Measurements from ENCODE around the gene SOX18.

The SOX18 gene

DNA sequence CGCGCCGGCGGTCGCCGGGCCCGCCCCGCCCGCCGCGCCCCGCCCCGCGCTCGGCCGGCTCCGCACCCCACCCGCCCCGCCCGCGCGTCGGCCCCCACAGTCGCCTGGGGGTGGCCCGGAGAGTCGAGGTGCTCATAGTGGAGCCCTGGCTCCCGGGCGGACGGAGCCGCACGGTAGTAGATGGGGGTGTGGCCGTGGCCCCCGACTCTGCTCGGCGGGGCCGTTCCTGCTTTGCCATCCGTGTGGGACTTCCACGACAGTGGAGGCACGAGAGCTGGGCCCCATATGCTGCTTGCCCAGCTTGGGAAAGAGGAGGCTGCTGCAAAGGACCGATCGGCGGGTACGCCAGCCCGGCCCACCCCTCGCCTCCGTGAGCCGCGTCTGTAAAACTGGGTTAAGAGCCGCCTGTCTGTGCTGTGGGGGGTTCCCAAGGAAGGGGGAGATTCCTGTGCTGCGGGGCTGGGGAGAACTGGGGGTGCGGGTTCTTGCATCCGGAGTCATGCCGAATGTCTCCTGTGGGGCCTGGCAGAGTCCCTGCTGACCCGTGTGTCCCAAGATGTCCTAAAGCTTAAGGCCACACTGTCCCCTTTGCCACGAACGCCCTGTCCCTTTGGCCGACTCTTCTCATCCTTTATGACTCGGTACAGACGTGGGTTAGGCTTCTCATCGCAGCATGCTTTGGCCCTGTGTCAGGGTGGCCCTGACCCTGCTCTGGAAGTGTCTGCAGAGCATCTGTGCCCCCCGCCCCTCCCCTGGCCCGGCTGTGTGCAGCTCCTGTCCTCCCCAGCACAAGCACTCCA is 30.8 kb upstream of the SOX18 start, which contains the start of gene OPRL1:
Gene OPRL1 (plus strand): TSS at position 70 of the 800 bp plus-strand sequence. CDS start 12,639 bp downstream, outside the sequence.
- no peak for DNase-seq

DNA sequence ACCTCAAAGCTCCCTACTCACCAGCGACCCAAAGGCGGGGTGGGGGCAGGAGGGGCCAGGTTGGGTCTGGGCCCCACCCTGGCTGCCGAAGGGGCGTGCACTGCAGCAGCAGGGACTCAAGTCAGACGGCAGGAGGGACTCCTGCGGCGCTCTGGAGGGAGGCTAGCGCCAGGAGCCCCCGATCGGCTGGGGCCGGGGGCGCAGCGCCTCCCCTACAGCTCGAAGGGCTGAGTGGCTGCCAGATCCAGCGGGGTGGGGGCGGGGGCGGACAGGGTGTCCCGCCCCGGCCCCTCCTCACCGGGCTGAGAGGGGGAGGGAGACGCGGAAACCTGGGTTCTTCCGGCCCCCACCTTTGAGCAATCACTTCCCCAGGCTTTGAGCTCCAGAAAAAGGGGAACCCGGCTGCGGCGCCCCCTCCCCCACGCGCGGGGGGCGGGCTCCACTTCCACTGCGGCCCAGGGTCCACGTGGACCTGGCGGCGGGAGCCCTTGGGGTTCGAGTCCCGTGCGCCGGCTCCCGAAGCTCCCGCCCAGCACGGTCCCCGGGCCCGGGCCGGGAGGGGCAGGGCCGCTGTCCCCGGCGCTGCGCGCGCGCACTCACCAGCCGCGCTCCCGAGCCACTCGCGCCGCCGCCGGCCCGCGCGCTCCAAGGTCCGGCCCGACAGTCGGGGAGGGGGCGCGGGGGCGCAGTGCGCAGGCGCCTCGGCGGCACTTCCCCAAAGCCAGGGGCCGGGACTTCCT is 30.0 kb upstream of the SOX18 start, which contains the start of gene RGS19:
Gene RGS19 (minus strand): TSS at position 246 of the 740 bp plus-strand sequence. CDS start 2,632 bp downstream, outside the sequence.
- peak; percentile 65 to 85 for DNase-seq

DNA sequence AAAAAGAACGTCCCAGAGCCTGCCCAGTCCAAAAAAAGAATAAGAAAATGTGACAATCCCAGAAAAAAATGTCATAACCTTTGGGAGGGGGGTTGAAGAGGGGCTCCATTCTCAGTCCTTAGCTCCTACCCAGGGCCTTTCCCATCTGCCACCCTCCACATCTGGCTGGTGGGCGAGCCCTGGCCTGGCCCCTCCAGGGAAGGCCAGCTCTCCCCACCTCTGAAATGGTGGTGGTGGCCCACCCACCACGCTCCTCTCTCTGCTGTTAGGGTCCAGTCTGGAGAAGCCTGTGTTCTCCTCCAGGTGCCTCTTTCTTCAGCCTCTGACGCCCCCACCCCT is 29.5 kb upstream of the SOX18 start:
- DNase-seq = no peak

DNA sequence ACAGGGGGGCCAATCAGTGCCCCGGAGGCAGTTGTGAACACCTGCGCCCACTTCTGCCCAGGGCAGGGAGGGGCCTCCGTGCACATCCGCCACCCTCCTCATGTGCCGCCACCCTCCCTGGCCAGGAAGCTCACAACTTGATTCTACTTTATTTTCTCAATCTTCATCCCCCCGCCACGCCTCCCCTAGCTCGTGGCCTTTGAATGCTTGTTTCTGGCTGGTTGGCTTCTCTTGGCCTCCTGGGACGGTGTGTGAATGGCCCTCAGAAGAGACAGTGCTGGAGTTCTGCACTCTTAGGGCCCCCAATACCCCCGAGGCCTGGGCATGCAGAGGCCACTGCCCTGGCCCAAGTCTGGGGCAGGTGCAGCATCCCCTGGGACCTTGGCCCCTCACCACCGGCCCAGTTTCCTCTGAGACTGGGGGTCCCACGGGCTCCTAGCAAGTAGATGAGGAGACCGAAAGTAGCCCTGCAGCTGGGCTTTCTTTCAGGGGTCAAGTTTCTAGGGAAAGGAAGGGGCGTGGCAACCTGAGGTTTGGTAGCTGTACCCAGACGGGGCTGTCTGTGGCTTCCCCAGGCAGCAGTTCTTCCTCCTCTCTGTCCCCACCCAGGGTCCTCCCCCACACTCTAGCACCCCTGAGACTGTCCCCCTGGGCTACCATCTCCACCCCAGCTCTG is 28.6 kb upstream of the SOX18 start:
- DNase-seq = no peak

DNA sequence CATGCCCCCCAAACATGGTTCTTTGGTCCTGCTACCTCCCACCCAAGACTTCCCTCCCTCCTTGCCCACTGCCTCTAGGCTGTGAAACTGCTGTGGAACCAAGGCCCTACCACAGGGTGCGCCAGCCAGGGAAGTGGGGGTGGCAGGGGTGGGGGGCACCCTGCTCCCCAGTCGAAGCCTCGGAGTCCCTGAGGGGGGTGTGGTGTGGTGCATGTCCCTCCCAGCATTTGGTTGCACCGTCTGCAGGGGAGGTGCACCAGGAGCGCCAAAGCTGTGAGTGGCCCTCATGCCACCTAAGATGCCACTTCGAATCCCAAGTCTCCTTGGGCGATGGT is 28.1 kb upstream of the SOX18 start:
- no peak for DNase-seq

DNA sequence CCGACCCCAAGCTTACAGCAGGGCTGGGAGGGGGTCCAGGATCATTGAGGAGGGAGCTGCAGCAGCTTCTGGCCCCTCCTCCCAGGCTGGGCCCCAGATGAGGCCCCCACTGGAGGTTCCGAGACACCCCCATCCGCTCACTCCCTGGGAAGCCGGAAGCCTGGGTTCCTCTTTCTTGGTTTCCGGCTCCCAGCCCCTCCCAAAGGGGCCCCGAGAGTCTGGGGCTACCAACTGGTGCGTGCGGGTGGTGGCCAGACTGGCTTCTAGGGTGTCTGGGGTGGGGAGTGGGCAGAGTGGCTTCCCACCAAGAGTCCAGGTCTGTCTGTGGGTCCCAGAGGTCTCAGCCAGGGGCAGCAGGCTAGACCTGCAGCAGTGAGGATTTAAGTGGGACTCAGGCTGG is 27.7 kb upstream of the SOX18 start:
- no peak for DNase-seq

DNA sequence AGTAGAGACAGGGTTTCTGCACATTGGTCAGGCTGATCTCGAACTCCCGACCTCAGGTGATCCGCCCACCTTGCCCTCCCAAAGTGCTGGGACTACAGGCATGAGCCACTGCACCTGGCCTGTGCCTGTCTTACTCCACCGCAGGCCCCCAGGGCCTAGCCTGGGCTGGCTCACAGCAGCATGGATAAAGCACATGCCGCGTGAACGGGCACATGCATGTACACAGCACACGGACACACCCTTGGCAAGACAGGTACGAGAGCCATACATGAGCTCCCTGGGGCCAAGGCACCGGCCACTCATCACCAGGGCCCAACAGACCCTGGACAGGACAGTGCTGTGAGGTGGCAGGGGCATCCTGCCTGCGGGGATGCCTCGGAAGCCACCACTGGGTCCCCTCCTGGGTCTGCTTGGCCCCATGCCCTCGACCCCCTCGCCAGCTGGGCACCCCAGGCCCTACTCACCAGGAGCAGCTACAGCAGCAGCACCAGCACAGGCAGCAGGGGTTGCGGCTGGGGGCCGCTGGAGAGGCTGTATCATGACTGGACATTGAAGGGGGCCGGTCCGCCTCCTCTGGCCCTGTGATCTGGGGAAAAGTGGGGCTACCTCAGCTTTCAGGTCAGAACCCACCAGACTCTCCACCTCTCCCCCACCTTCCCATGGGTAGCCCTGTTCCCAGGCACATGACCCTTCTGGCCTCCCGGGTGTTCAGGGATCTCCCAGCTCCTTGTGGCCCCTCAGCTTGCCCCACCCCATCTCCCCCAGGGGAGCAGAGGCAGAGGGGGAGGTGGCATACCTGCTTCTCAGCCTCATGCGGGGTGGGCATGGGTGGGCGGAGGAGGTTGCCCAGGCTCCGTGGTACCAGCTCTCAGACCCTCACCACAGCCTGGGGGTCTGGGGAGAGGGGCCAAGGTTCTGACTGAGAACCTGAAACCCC is 26.9 kb upstream of the SOX18 start:
- DNase-seq = no peak

DNA sequence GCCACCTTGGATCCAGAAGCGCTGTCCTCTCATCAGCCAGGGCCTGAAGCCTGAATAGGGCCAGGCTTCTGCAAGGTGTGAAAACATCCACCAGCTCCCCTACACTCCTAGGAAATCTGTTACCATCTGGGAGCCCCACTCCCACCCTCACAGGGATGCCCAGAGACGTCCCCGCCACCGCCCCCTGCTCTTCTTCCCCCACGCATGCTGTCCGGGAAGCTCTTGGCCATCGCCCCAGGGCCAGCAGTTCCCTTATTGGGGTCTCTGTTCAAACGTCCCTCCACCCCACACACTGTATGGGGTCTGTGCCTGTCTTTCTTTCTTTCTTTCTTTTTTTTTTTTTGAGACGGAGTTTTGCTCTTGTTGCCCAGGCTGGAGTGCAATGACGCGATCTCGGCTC is 26.1 kb upstream of the SOX18 start:
- no peak for DNase-seq

DNA sequence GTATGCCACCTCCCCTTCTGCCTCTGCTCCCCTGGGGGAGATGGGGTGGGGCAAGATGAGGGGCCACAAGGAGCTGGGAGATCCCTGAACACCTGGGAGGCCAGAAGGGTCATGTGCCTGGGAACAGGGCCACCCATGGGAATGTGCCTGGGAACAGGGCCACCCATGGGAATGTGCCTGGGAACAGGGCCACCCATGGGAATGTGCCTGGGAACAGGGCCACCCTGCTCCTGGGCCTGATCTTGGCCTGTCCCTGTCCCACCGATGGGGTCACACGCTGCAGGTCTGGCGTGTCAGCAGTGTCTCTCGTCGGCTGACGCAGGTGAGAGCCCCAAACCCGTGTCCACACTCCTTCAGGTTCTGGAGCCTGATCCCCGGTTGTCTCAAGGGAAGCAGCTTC is 25.5 kb upstream of the SOX18 start:
- DNase-seq = no peak

DNA sequence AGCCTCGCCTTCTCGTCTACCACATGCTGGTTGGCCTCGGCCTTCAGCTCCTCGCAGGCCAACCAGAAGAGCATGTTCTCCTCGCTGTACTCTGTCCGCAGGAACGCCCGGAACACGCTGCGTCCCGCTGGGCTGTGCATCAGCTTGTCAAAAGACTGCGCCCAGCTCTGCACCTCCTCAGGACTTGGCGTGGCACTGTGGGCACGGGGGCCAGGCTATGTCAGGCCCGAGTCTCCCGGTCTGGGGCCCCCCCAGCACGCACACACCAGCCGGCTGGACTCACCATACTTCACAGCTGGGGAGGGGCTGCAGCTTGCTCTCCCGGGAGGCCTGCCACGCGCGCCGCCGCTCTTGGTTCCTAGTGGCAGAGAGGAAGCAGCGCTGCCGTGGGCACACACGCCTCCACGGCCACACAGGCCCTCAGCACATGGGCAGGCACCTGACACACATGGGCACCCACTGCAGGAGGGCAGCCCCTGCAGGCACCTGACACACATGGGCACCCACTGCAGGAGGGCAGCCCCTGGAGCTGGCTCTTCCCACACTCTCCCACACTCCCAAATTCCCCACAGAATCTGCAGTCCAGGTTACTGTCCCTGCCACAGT is 24.8 kb upstream of the SOX18 start:
- DNase-seq = no peak

DNA sequence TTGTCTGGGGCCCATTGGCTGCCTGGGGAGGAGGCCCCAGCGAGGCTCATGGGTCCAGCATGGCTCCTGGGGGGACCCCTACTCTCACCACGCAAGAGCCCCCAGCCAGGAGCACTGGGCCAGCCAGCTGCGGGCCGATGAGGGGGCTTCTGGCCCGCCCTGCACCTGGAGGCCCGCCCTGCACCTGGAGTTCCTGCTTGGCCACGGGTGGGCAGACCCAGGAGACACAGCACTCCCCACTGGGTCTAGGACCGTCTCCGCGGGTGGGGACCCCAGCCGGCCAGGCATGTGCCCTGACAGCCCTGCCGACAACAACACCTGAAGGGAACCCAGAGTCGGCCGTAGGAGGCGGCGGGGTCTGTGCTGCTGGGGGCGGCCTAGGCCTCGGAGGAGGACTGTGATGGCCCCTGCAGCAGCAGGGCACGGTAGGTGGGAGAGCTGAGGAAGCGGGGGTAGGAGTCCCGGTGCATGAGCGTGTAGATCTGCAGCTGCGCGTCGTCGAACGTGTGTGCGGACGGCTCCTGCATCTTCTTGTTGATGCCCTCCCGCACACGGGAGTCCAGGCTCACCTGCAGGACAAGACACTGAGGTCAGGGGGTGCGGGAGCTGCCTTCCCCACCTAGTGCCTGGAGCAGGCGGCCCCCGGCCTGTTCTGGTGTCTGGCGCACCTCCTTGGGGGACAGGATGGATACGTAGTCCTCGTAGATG is 24.2 kb upstream of the SOX18 start:
- no peak for DNase-seq

DNA sequence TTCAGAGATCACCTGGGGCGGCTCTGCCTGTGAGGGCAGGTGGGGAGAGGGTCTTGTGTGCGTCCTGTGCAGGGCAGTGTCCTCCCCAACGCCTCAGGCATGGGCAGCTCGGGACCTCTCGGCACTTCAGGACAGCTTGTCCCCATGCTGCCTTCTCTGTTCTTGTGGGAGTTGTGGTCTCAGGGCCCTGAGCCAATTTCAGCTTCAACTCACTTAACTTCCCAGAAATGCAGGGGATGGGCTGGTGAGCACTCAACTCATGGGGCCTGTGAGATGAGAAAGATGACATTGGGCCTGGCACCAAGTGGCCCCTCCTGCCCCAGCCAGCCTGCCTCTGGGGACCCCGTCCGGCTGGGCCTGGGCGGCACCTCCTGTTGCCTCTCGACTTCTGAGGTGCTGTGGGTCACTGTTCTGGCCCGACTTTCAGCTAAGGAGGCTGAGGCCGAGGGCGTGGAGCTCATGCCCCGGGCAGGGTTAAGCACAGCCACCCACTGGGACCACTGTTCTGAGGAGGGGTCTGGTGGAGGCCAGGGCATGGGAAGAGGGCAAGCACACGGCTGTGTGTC is 23.1 kb upstream of the SOX18 start:
- no peak for DNase-seq

DNA sequence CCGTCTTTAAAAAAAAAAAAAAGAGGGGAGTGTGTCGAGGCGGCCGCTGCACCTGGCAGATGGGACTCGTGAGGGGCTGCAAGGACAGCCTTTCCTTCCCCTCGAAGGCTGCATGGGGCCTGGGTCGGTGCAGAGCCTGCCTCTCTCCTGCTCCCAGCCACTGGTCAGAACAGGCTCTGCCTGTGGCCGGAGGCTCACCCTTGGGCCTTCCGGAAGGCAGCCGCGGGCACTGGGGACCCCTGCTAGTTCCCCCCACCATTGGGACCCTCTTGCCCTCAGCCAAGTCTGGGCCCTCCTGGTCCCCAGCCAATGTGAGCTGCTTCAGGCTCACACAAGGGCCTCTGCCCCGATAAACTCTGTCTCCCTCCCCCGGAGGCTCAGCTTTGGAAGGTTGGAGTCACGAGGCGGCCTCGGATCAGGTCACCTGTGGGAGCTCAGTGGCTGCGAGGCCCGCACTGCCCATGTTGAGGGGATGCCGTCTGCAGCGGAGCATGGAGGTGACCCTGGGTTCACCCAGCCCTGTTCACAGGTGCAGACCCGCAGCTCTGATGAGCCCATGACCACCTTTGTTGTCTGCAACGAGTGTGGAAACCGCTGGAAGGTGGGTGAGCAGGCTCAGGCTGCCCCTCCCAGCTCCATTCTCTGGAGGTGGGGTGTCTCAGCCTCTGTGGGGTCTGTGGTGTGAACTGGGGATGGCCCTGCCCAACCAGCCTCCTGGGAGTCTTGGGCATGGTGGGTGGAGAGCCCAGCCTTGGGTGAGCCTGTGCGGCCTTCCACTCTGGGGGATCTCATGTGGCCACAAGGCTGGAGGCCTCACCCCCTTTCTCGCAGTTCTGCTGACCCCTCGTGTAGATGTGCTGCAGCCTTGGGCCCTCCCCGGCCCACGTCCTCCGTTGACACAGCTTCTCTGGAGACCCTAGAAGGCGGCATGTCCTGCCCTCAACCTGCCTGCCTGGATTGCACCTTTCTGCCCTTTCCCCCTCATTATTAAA is 22.2 kb upstream of the SOX18 start:
- no peak for DNase-seq

DNA sequence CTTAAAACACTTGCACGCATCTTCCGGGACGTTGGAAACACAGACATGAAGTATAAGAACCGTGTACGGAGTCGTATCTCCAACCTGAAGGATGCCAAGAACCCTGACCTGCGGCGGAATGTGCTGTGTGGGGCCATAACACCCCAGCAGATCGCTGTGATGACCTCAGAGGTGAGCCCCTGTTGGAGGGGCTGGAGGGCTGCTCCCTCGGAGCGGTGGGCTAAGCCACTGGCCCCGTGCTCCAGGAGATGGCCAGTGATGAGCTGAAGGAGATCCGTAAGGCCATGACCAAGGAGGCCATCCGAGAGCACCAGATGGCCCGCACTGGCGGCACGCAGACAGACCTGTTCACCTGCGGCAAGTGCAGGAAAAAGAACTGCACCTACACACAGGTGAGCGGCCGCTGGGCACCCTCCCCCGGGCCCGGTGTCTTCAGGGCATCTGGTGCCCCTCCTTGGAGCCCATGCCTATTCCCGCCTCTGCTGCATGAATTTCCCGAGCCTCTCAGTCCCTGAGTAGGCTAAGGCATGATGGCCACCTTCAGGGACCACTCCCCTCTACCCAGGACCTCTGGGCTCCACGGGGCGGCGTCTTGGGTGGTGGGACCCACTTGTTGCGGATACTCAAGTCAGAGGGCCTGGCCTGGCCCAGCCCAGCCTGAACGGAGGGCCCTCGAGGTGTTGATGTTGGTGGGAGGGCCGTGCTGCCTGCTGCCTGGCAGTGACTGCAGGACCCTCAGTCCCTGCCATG is 21.0 kb upstream of the SOX18 start:
- DNase-seq = no peak

DNA sequence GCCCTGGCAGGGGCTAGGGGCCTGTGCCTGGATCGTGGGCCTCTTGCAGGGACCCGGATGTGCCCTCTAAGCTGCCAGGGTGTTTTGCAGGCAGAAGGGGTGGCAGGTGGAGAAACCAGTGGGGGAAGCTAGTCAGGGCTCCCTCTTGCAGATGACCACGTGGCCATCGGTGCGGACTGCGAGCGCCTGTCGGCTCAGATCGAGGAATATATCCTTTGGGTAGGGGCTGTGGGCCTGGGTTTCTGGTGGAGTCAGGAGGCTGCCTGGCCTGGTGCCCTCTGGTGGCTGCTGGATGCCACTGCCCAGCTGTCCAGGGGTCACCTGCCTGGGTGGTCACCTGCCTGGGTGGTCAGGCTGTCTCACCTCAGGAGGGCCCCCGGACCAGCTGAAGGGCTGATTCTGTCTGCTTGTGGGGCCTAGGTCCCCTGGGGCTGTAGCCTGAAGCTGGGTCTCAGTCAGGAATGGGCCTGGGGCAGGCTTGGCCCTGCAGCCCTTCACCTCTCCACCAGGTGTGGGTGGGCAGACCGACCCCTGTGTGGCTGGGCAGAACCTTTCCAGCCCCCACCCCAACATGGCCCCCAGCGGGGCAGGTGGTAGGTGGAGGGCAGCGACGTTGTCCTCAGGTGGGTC is 20.3 kb upstream of the SOX18 start:
- DNase-seq = no peak

DNA sequence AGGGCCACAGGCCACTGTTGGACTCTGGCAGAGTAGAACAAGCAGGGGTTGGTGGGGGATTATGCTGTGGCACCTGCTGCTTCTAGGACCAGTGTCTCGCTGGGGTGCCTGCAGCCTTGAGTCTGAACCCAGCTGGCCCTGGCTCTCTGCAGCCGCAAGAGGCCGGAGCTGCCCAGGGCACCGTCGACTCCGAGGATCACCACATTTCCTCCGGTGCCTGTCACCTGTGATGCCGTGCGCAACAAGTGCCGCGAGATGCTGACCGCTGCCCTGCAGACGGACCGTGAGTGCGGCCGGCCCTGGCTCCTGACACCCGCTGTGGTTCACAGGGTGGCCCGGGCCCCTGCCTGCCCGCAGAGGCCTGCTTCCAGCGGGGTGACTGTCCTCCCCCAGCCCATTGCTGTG is 19.8 kb upstream of the SOX18 start:
- DNase-seq = no peak

DNA sequence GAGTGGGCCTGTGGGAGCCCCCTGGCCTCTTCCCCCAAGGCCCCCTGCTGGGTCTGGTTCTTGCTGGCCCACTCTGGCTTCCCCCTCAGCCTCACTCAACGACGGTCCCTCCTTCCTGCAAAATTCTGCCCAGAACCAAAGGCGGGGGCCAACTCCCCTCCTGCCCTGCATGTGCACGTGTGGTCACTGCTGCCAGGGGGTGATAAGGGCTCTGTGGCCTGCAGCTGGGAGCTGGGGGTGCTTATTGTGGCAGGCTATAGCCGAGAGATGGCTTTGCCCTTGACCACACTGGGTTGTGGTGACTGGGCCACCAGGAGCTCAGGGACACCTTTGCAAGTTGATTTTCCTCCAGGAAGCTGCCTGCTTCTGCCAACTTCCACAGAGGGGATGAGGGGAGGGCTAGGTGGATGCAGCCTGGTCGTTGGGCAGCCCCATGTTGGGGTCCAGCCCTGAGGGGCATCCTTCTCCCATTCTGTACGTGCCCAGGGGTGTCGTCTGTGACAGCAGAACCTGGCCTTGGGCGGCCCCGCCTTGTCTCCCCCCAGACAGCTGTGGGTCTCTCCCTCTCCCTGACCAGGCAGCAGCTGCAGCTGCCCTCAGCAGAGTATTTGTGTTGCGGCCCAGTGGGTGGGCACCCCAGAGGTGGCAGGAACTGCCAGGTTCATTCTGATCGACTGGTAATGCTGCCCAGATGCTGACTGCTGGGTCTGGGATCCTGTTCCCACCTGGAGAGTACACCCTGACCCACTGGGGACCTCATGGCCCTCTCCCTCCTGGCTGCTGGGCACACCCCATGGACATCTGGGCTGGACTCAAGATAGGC is 19.2 kb upstream of the SOX18 start:
- no peak for DNase-seq

Measured in NCI-H1930 (cell line).